ENCODE data around the gene PHPT1.
"Not testable (repeated sequence)": the region's sequence is repeated elsewhere in the genome, so short reads cannot be mapped to it uniquely, and the experiment has no call there.

PHPT1 gene

DNA sequence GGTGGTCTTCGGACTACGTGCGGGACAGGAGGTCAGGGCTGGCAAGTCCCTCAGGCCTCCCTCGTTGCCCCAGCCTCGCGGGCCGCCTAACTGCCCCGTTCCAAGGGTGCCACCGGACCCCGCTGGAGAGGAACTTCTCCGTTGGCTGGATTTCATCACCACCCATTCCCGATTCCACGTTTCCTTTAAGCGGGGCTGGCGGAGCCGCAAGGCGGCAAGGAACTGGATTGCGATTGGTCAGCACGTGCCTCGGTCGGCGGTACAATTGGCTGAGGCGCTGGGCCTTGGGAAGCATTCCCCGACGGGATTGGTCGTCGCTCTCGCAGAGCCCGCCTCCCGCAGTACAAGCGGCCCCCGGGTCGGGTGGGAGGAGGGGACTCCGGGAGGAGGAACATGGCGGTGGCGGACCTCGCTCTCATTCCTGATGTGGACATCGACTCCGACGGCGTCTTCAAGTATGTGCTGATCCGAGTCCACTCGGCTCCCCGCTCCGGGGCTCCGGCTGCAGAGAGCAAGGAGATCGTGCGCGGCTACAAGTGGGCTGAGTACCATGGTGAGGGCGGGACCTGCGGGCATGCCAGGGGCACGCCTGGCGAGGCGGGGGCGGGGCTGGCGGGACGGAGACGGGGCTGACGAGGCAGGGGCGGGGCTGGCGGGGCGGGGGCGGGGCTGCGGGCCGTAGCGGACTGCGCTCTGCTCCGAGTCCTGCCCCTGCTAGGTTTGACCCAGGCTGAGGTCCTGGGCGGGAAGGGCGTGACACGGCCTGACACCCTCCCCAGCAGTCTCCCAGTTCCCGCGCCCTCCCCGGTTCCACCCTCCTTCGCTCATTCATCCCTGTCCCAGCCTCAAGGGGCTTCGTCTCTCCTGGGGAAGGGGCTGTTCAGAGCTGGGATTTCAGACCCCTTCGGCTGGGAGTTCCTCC lies at the start of gene PHPT1:
TSS of gene PHPT1 (plus strand) at position 372 of the 922 bp plus-strand sequence. CDS start at position 394, 22 bp downstream.
- DNase-seq: peak; percentile 99

GRCh38 chr9:136799854-136800657 lies 49.2 kb upstream of the PHPT1 start:
- peak; percentile 44 for DNase-seq

DNA sequence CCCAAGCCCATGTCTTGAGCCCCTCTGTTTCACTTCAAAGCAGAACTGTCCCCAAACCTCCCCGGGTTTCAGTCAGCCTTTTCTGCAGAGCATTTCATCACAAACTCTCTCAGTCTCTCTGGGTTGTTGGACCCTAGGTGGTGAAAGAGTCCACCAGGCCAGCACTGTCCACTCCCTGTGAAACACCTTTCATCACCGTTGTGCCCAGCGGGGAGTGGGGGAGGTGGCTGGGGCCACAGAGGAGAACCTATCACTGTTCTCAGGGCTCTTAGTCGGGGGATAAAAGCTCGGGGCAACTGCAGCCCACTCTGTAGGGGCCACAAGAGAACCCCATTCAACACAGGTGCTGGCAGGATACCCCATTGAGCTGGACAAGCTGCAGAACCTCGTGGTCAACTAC lies 46.9 kb upstream of the PHPT1 start:
- no peak for DNase-seq

- not testable (repeated sequence) for DNase-seq
Measured at GRCh38 chr9:136803009-136803550, 46.1 kb upstream of the PHPT1 start.

GRCh38 chr9:136803551-136804508 lies 45.4 kb upstream of the PHPT1 start:
- DNase-seq: no peak

DNA sequence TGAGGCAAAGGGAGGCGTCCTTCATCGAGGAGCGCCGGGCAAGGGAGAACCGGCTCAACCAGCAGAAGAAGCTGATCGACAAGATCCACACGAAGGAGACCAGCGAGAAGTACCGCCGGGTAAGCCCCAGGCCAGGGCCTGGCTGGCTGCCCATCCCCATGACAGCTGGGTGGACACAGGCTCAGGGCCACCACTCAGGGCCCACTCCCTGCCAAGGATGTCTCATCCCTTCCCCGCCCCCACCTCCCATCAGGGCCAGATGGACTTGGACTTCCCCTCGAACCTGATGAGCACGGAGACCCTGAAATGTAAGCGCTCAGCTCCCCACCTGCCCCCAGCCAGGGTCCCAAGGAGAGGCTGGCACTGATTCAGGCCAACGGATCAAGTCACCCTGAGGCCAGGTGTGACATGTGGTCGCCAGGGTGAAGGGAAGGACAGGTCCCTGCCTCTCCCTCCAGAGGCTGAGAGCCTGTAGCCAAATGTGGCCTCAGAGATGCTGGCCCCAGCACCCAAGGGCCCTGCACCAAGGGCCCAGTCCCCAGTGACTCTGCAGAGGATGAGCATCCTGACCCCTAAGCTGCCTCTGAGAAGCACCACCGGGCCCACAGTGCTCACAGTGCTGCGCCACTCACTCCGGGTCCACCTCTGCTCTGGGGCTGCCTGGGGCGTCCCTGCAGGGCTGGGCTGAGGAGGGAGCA lies 44.6 kb upstream of the PHPT1 start:
- DNase-seq: no peak

DNA sequence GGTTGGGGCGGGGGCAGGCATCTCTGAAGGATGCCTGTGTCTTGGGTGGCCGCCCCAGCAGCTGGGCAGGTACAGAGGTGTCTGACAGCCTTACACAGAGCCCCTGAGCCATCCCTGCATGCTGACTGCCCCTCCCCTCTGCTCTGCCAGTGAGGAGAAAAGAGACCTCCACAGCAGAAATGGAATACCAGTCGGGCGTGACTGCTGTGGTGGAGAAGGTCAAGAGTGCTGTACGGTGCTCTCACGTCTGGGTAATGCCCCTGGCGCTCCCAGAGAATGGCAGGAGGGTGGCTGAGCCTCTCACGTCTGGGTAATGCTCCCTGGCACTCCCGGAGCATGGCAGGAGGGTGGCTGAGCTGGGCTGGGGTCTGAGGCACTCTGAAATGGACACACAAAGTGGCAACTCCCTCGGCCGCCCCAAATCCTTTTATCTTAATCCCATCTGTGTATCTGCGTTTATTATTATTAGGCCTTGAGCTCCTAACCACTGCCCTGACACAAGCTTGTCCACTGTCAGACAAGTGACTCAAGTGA lies 43.9 kb upstream of the PHPT1 start:
- no peak for DNase-seq

DNA sequence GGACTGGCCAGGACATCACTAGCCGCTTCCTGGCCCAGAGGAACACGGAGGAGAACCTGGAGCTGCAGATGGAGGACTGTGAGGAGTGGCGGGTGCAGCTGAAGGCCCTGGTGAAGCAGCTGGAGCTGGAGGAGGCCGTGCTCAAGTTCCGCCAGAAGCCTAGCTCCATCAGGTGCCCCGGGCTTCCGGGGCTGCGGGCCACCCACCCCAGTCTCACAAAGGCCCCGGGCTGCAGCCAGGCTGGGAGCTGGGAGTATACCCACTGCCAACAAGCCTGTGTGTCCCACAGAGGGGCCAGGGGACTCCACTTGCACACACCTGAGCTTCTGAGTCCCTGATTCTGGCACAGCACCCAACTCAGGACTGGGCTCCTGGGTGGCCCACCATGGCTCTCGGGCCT lies 43.1 kb upstream of the PHPT1 start:
- no peak for DNase-seq

DNA sequence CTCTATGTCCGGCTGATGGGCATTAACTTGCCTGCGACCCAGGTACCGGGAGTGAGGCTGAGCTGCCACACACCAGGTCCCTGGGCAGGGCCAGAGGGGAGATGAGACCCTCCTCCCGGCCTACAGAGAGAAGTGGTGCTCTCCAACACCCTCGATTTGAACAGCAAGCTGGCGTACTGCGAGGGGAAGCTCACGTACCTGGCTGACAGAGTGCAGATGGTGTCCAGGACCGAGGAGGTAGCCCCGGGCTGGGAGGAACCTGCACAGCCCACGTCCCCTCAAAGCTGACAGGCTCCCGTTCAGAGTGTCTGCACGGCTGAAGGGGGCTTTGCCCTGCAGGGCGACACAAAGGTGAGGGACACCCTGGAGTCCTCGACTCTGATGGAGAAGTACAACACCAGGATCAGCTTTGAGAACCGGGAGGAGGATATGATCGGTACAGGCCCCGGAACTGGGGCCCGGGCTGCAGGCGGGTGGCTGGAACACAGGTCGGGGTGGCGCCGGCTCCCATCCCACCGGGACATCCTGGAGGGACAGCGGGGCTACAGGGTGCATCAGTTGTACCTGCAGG lies 42.5 kb upstream of the PHPT1 start:
- no peak for DNase-seq

DNA sequence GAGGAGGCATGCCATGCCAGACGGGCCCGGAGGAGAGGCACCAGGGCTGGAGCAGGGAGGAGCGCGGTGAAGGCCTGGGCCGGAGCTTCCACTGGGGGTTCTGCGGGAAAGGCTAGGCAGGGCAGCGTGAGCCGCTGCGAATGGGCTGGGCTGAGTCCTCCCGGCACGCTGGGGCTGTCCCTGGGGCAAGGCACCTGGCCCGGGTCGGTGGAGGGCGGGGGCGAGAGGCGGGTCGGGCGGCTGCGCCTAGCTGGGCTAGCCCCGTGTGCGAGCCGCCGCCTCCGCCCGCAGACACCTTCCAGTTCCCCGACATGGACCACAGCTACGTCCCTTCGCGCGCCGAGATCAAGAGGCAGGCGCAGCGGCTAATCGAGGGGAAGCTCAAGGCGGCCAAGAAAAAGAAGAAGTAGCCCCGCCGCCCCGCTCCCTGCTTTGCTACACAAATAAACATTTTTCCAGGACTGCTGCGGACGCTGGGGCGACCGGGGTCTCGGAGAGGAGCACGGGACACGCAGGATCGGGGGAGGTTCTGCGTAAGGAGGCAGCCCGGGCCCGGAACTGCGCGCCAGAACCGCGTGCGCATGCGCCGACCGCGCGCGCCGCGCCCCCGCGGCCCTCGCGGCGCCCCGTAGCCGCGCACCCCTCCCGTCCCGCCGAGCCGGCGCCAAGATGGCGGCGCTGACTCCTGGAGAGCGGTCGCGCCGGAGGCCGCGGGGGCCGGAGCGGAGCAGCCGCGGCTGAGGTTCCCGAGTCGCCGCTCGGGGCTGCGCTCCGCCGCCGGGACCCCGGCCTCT lies 41.7 kb upstream of the PHPT1 start, which contains the start of gene RABL6:
TSS of gene RABL6 (plus strand) at position 668 of the 794 bp plus-strand sequence. CDS start 249 bp downstream, outside the sequence.
- peak; percentile 70 for DNase-seq

DNA sequence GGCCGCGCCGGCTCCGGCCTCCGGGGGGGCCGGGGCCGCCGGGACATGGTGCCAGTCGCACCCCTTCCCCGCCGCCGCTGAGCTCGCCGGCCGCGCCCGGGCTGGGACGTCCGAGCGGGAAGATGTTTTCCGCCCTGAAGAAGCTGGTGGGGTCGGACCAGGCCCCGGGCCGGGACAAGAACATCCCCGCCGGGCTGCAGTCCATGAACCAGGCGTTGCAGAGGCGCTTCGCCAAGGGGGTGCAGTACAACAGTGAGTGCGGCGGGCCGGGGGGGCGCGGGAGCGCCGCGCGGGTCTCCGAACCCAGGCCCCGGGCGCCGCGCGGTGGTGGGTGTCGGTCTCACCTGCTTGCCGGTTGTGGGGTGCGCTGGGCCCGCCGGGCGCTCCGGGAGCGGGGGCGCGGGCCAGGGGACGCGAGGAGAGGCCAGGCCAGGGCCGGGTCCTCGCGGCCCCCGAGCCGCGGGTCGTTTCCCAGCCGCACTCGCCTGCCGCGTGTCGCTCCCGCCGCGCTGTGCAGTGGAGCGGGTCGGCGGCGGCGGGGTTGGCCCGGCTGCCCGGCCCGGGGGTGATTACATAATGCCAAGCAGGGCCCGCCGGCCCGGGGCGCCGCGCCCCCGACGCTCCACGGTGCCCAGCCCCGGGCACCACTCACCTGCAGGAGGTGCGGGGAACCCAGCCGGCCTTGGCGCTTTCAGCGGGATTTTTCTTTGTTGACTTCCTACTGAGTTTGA lies 41.0 kb upstream of the PHPT1 start:
- no peak for DNase-seq

DNA sequence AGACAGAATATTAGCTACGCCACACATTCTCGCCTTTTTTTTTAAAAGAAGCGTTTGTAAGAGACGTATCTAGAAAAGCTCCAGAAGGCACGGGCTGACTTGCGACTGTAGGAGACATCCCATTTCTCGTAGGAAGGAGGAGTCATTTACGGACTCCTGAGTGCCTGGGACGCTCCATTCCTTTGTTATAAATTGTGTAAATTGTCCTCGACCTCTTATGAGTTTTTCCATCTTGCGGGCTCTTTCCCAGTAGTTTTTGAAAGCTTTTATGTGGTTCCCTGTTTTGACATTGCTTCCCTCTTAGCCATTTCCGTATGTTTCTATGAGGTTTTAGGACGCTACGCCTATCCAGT lies 40.4 kb upstream of the PHPT1 start:
- peak; percentile 27 for DNase-seq

DNA sequence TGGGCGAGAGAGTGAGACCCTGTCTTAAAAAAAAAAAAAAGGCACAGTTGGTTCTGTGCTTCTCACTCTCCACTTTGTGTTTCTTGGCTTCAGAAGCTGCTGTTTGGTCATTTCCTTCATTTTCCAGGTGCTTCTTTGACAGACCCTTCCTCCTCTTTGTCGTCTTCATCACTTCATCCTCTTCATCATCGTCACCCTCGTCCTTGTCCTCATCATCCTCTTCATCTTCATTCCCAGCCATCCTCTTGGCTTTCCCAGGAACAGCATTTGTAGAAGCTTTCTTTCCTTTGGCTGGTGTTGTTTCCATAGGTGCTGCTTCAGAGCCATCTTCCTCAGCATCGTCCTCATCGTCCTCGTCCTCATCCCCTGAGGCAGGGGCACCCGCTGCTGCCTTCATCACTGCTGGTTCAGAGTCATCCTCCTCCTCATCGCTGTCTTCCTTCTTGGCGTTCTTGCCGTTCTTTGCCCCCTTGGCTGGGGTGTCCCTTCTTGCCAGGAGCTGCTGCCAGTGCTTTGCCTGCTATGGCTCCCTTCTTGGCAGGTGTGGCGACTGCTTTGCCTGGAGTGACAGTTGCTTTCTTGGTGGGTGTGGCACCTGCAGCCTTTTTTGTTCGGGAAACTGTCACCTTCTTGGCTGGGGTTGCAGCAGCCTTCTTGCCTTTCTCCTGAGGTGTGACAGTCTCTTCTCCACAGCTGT lies 34.3 kb upstream of the PHPT1 start:
- no peak for DNase-seq

DNA sequence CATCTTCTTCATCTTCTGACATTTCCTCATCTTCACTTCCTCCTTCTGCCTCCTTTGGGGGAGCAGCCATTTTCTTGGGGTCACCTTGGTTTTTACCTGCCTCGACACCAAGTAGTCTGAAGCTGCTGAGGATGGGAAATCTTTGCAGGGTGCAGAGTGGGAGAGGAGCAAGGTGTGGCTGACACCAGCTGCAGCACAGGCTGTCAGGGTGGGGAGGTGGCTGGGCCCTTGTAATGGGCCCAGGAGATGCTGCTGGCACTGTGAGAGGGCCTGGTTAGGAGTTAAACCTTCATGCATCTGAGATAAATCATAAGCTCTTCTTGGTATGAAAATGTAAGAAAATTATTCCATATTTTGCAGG lies 33.8 kb upstream of the PHPT1 start:
- DNase-seq: no peak

DNA sequence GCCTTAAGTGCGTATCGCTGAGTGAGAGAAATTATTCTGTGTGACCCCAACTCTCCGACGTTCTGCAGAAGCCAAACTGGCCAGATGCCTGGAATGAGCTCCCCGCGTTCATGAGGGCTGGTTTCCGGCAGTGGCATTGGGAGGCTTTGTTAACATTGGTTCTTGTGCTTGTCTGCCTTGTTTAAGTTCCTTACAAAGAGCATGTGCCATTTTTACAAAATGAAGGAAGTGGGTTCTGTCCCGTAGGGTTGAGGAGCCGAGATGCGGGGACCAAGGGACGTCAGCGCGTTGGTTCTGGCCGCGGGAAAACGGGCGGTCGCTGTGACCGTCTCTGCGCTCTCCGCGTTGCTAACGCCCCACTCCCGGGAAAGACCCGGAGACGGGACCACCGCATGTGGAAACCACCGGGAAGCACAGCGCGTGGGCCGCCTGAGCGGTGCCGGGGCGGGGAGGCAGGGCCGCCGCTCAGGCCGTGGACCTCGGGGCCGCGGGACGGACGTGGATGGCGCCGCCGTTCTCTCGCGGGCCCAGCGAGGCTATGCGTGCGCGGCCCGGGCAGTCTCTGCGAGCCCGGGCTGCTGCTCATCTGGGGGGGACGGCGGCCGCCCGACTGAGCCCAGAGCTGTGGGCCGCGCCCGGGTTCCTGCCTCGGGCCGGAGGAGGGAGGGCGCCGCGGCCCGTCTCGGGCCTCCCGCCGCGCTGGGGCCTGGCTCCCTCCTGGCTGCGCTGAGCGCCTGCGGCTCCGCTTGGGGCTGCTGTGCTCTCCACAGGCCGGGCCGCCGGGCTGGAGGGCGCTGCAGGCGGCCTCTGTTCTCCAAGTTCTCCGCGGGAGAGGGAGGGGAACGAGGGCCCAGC lies 28.0 kb upstream of the PHPT1 start:
- DNase-seq: no peak

- DNase-seq: no peak
Measured at GRCh38 chr9:136821826-136822544, 27.2 kb upstream of the PHPT1 start.

Measured in fibroblast of skin of right biceps (primary cell).